ENCODE measurements around the gene PSME1. TPM values are rescaled to one million over a fixed set of nuclear protein-coding genes. Genes with fewer than 3 reads are reported as not detected.

PSME1 gene
- total RNA-seq, 1 experiment from 2014 or later = 160 TPM

DNA sequence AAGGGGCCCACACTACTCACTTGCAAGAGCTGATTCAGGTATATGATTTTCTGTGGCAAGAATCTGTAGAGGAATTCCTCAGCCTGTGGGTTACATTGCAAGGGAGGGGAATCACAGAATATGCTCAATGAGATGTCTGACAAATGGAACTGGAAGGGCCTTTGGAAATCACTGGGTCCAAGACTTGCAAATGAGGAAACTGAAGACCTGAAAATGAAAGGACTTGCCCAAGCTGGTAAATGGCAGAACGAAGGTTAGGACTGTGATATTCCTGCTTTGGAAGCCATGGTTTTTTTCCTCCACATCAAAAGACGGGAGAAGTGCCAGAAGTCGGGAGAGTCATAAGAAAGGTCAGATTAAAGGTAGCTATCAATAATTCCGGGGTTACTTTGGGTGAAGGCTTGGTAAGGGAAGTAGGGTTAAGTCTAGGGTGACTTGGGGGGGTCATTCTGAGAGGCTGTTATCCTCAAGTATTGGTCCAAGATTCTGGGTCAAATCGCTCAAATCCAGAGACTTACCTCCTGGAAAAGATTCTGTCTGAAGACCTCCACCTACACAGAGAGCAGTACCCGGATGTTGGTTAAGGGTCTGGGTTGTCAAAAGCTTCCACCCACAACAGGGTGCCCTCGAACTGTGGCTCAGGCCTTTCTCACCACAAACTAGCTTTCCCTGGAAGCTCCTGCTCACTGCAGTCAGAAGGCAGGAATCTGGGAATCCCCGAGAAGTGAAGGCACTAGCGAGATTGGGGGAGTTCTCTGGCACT lies 9.9 kb downstream of the PSME1 start:
- BruUV-seq (replicated peaks) = TSS peak; percentile 51
- peak overlapping the region; percentile 87 for H3K27ac ChIP-seq (ENCODE audit: low read depth, low read length, poor library complexity, severe bottlenecking)
- ChIA-PET POLR2A (ENCODE audit: low non-redundant PET) (interaction anchor here (0.6 to 1.0 kb wide), 2 partner anchors 10 to 31 kb away, joined by 3 read pairs; partner anchors contain the start of genes DCAF11, NRL and PSME1), CTCF (interaction anchor here (1.0 kb wide), 1 partner anchor 38 kb away, joined by 3 read pairs; no protein-coding TSS in a partner anchor)
- H3K36me3 ChIP-seq (ENCODE audit: insufficient read depth, low read length, poor library complexity, severe bottlenecking) = peaks cover 30% of the 10 kb centered on the region
- DNase-seq (ENCODE audit: low spot score) = peak; percentile 33
- H3K4me1 ChIP-seq (ENCODE audit: insufficient read depth, low read length, poor library complexity, severe bottlenecking) = peaks cover 12% of the 10 kb centered on the region
- peak overlapping the region; percentile 90 for H3K4me3 ChIP-seq (ENCODE audit: low read depth, low read length, poor library complexity, severe bottlenecking)
- no peaks in the 10 kb centered on the region for H3K27me3 ChIP-seq (replicated peaks; ENCODE audit: insufficient read depth, low read depth, low read length, poor library complexity)
- intact Hi-C loops (cut with micrococcal nuclease; ENCODE audit: unreplicated experiment) = loop anchor here (5.0 kb wide), 1 partner anchor 41 kb away; the partner anchor contains the start of gene IPO4
- TF ChIP-seq, protein P1, sequence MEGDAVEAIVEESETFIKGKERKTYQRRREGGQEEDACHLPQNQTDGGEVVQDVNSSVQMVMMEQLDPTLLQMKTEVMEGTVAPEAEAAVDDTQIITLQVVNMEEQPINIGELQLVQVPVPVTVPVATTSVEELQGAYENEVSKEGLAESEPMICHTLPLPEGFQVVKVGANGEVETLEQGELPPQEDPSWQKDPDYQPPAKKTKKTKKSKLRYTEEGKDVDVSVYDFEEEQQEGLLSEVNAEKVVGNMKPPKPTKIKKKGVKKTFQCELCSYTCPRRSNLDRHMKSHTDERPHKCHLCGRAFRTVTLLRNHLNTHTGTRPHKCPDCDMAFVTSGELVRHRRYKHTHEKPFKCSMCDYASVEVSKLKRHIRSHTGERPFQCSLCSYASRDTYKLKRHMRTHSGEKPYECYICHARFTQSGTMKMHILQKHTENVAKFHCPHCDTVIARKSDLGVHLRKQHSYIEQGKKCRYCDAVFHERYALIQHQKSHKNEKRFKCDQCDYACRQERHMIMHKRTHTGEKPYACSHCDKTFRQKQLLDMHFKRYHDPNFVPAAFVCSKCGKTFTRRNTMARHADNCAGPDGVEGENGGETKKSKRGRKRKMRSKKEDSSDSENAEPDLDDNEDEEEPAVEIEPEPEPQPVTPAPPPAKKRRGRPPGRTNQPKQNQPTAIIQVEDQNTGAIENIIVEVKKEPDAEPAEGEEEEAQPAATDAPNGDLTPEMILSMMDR (conservative IDR thresholded peaks at IDR 0.05; ENCODE audit: low read depth, low read length) = no peak
- TF ChIP-seq EZH2 (IDR thresholded peaks at IDR 0.05; ENCODE audit: borderline replicate concordance, low read depth, low read length, poor library complexity, severe bottlenecking) = no peak
- no peaks in the 10 kb centered on the region for H3K9me3 ChIP-seq (ENCODE audit: low read depth, low read length, poor library complexity, severe bottlenecking)

DNA sequence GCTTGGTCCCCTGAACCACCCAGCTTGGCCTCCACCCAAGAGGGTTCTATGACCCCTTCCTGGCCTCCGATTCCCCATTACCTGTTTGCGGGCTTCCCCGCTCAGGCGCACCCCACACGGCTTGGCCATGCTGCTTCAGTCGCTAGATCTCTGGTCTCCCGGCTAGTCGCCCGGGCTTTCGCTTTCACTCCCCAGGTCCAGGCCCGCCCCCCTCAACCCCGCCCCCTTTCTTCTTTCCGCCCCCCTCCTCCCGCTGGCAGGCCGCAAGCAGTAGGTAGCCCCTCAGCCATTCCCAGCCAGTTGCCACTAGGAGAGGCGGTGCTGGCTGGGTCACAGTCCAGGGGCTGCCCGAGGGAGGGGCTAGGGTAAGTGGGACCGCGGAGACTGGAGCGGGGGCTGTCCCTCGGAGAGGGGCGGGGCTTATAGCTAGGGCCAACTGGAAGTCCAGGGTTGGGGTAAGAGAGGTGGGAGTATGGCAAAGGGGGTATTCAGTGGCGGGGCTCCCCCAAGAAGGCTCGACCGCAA lies 10.5 kb downstream of the PSME1 start, which contains the start of gene PSME2:
Gene PSME2, minus strand, starts transcription at position 158 of the 525 bp plus-strand sequence. Its CDS starts 29 bp downstream, at position 129.
- Histone ChIP-seq H3K27me3 (replicated peaks; ENCODE audit: insufficient read depth, low read depth, low read length, poor library complexity) (no peaks in the 10 kb centered on the region), H3K4me1 (ENCODE audit: insufficient read depth, low read length, poor library complexity, severe bottlenecking) (peaks cover 12% of the 10 kb centered on the region), H3K4me3 (ENCODE audit: low read depth, low read length, poor library complexity, severe bottlenecking) (peak within 1 kb of the TSS; percentile 90), H3K9me3 (ENCODE audit: low read depth, low read length, poor library complexity, severe bottlenecking) (no peaks in the 10 kb centered on the region), H3K36me3 (ENCODE audit: insufficient read depth, low read length, poor library complexity, severe bottlenecking) (peaks cover 36% of the 10 kb centered on the region), H3K27ac (ENCODE audit: low read depth, low read length, poor library complexity, severe bottlenecking) (peak within 1 kb of the TSS; percentile 87)
- TF ChIP-seq EZH2 (IDR thresholded peaks at IDR 0.05; ENCODE audit: borderline replicate concordance, low read depth, low read length, poor library complexity, severe bottlenecking) = no peak
- TF ChIP-seq, protein P1 (conservative IDR thresholded peaks at IDR 0.05; ENCODE audit: low read depth, low read length) = no peak
- POLR2A ChIA-PET (ENCODE audit: low non-redundant PET) = interaction anchor here (0.5 to 1.0 kb wide), 3 partner anchors 9 to 32 kb away, joined by 3 to 6 read pairs (median 3); partner anchors contain the start of genes DCAF11, NRL and PSME1
- intact Hi-C loops (cut with micrococcal nuclease; ENCODE audit: unreplicated experiment) = loop anchor here (5.0 kb wide), 1 partner anchor 41 kb away; the partner anchor contains the start of gene IPO4
- DNase-seq (ENCODE audit: low spot score) = peak; percentile 98
- no TSS peak for BruUV-seq (replicated peaks)
- CTCF ChIA-PET = interaction anchor here (1.0 kb wide), 1 partner anchor 38 kb away, joined by 3 read pairs; no protein-coding TSS in a partner anchor

DNA sequence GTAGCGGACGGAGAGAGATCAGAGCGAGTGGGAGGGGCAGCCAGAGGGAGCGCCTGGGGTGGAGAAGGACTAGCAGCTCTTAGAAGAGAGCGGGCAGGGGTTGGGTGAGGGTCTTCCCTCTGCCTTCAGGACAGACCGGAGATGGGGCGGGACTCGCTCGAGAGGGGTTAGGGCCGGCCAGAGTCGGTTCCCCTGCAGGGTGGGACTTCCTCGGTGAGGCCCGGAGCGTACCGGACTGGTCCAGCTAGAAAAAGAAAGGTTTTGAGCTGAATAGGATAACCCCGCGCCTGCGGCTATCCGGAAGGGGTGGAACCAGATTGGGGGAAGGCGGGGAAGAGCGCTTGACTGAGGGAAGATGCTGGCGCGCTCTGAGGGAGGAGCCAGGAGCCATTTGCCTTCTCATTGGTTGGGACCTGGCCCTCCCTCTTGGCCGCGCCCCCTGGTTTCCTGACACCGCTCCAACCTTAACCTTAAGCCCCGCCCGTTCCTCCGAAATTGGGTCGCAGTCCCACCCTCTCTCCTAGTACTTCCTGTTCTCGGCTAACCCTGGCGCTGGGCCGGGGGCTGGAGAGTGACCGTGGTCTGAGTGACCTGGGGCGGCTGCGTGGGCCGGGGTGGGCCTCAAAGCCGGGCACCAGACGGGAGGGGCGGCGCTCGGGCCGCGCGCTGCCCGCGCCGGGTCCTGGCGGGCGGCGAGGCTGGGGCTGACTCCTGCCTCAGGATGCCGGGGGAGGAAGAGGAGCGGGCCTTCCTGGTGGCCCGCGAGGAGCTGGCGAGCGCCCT lies 11.2 kb downstream of the PSME1 start, which contains the start of gene RNF31:
Gene RNF31, plus strand, starts transcription at position 521 of the 783 bp plus-strand sequence. Its CDS starts 201 bp downstream, at position 722.
- no peak for TF ChIP-seq EZH2 (IDR thresholded peaks at IDR 0.05; ENCODE audit: borderline replicate concordance, low read depth, low read length, poor library complexity, severe bottlenecking)
- TF ChIP-seq, protein P1 (conservative IDR thresholded peaks at IDR 0.05; ENCODE audit: low read depth, low read length) = no peak
- CTCF ChIA-PET = interaction anchor here (1.0 kb wide), 1 partner anchor 39 kb away, joined by 3 read pairs; no protein-coding TSS in a partner anchor
- H3K27ac ChIP-seq (ENCODE audit: low read depth, low read length, poor library complexity, severe bottlenecking) = peak within 1 kb of the TSS; percentile 87
- intact Hi-C loops (cut with micrococcal nuclease; ENCODE audit: unreplicated experiment) = loop anchor here (1.0 to 5.0 kb wide), 2 partner anchors 14 to 40 kb away; partner anchors contain the start of genes IPO4 and IRF9
- peaks cover 42% of the 10 kb centered on the region for H3K36me3 ChIP-seq (ENCODE audit: insufficient read depth, low read length, poor library complexity, severe bottlenecking)
- H3K27me3 ChIP-seq (replicated peaks; ENCODE audit: insufficient read depth, low read depth, low read length, poor library complexity) = no peaks in the 10 kb centered on the region
- no peaks in the 10 kb centered on the region for H3K9me3 ChIP-seq (ENCODE audit: low read depth, low read length, poor library complexity, severe bottlenecking)
- no TSS peak for BruUV-seq (replicated peaks)
- H3K4me3 ChIP-seq (ENCODE audit: low read depth, low read length, poor library complexity, severe bottlenecking) = peak within 1 kb of the TSS; percentile 90
- POLR2A ChIA-PET (ENCODE audit: low non-redundant PET) = interaction anchor here (0.5 to 1.0 kb wide), 5 partner anchors 8 to 224 kb away, joined by 3 to 6 read pairs (median 4); partner anchors contain the start of genes DCAF11 and NRL
- peaks cover 12% of the 10 kb centered on the region for H3K4me1 ChIP-seq (ENCODE audit: insufficient read depth, low read length, poor library complexity, severe bottlenecking)
- peak; percentile 99 for DNase-seq (ENCODE audit: low spot score)

Measured in A673 (cell line).